GM12878 (cell line): ENCODE results near the gene SPATS2L.

Experiments
- CBX5 ChIP-seq: sonication (generic); IDR thresholded peaks from 2 replicates; pipeline ENCODE4 v1.6.1; 2016; ENCODE audit warnings: low read depth, moderate library complexity, mild to moderate bottlenecking, inconsistent platforms
- CREM ChIP-seq: IDR thresholded peaks from 2 replicates; pipeline ENCODE4 v1.6.1; 2014; ENCODE audit warnings: antibody characterized with exemption, low read depth
- CTCF ChIP-seq, 3 experiments: IDR thresholded peaks in 2 of 3; conservative IDR thresholded peaks in 1 of 3; 2 replicates each; pipeline ENCODE4 v1.5.1; 2011; ENCODE audit warnings: low read depth in 3 of 3, low read length in 3 of 3, mild to moderate bottlenecking in 3 of 3, control low read depth in 2 of 3, moderate library complexity in 2 of 3, inconsistent platforms in 1 of 3, mixed read lengths in 1 of 3; ENCODE audit not compliant: control insufficient read depth in 2 of 3, insufficient read depth in 1 of 3; ENCODE audit errors: extremely low read depth in 1 of 3
- ELK1 ChIP-seq: IDR thresholded peaks from 2 replicates; pipeline ENCODE4 v1.6.1; 2012; ENCODE audit warnings: low read depth, low read length, improper control_type of control experiment
- EZH2 ChIP-seq: IDR thresholded peaks from 2 replicates; pipeline ENCODE4 v1.6.1; 2012; ENCODE audit warnings: low read depth, mild to moderate bottlenecking, control low read depth, inconsistent platforms, low read length, borderline replicate concordance; ENCODE audit not compliant: control insufficient read depth
- FOXM1 ChIP-seq: IDR thresholded peaks from 2 replicates; pipeline ENCODE4 v1.6.1; 2012; ENCODE audit warnings: low read depth, mild to moderate bottlenecking, inconsistent platforms, low read length, moderate library complexity
- SRF ChIP-seq, 2 experiments: IDR thresholded peaks; 2 replicates each; pipeline ENCODE4 v1.6.1; 2011; ENCODE audit warnings: low read depth in 2 of 2, low read length in 2 of 2, mild to moderate bottlenecking in 1 of 2, moderate library complexity in 1 of 2
- USF1 ChIP-seq: IDR thresholded peaks from 2 replicates; pipeline ENCODE4 v1.6.1; 2011; ENCODE audit warnings: borderline replicate concordance, low read depth, mild to moderate bottlenecking, moderate library complexity, mixed read lengths, low read length; ENCODE audit not compliant: insufficient read depth; ENCODE audit errors: extremely low read length

GRCh38 chr2:200314976-200315567 is 8.6 kb downstream of the SPATS2L start:
- TF ChIP-seq CBX5 (no peak), CTCF (IDR thresholded peaks at IDR 0.05 in 2 of 3, conservative IDR thresholded peaks at IDR 0.05 in 1 of 3; ENCODE audit: control insufficient read depth in 2 of 3, extremely low read depth in 1 of 3, insufficient read depth in 1 of 3, low read depth in 3 of 3, low read length in 3 of 3) (no peak), SRF (IDR thresholded peaks at IDR 0.05; ENCODE audit: low read depth in 2 of 2, low read length in 2 of 2) (no peak), FOXM1 (no peak), CREM (no peak), ELK1 (no peak), USF1 (no peak), EZH2 (no peak)
